GM12891 (cell line): Measurements from ENCODE around the gene ALG6.

ENCODE experiments used
- PAX5 ChIP-seq: IDR thresholded peaks from 2 replicates; pipeline ENCODE4 v1.6.1; 2011; ENCODE audit warnings: low read length, moderate library complexity, mild to moderate bottlenecking; ENCODE audit not compliant: insufficient read depth, severe bottlenecking
- POLR2A ChIP-seq: IDR thresholded peaks from 2 replicates; pipeline ENCODE4 v1.6.1; 2011; ENCODE audit warnings: low read depth, low read length, control low read depth
- POLR2AphosphoS5 ChIP-seq: IDR thresholded peaks from 2 replicates; pipeline ENCODE4 v1.6.1; 2011; ENCODE audit warnings: low read depth, low read length, control low read depth
- POU2F2 ChIP-seq: IDR thresholded peaks from 2 replicates; pipeline ENCODE4 v1.6.1; 2011; ENCODE audit warnings: low read depth, mild to moderate bottlenecking, control low read depth, low read length, moderate library complexity
- SPI1 ChIP-seq: IDR thresholded peaks from 2 replicates; pipeline ENCODE4 v1.6.1; 2011; ENCODE audit warnings: low read depth, low read length, control low read depth
- TAF1 ChIP-seq: IDR thresholded peaks from 2 replicates; pipeline ENCODE4 v1.6.1; 2011; ENCODE audit warnings: low read depth, low read length, control low read depth

- no peak for TF ChIP-seq POLR2AphosphoS5
- no peak for TF ChIP-seq TAF1
- TF ChIP-seq POLR2A: no peak
- no peak for TF ChIP-seq SPI1
- no peak for TF ChIP-seq POU2F2
- no peak for TF ChIP-seq PAX5
Observed at GRCh38 chr1:63487336-63488065, 120.1 kb downstream of the ALG6 start.
